ENCODE data around the gene EFNA4. TPM values are rescaled to one million over a fixed set of nuclear protein-coding genes. Genes with fewer than 3 reads are reported as not detected.

The EFNA4 gene
- total and polyA plus RNA-seq, 2 donors (not counting 1 experiment from before 2014, with no cell fraction given): 8.4 to 10.6 TPM

DNA sequence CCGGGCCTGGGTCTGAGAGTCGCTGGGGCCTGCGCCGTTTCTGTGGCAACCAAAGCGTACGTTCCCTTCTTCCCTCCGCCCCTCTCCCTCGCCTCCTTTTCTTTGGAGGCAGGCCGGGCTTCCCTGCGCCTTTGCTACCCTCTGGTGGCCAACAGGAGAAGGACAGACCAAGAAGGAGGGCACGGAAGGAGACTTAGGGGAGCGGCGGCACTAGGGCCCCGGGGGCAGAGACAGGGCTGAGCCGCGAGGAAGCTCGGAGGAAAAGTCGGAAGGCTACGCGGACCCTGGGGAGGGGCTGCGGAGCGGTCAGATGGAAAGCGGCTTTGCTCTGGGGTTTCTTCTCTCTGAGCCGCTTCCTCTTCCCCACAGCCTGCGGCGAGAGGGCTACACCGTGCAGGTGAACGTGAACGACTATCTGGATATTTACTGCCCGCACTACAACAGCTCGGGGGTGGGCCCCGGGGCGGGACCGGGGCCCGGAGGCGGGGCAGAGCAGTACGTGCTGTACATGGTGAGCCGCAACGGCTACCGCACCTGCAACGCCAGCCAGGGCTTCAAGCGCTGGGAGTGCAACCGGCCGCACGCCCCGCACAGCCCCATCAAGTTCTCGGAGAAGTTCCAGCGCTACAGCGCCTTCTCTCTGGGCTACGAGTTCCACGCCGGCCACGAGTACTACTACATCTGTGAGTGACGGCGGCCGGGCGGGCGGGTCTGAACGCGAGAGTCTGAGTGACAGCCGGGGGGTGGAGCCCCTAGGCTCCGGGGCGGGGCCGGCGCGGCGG, 21.4 kb downstream of the EFNA4 start:
- ATAC-seq (ENCODE audit: low read depth) (peak; percentile 73), DNase-seq (peak; percentile 97)
- ChIA-PET CTCF (interaction anchor here (0.6 to 5.5 kb wide), 46 partner anchors 9 to 605 kb away, joined by 3 to 184 read pairs (median 4); partner anchors contain the start of genes ADAM15, CKS1B, DPM3 and EFNA4), POLR2A (interaction anchor here (0.5 to 3.0 kb wide), 15 partner anchors 10 to 864 kb away, joined by 3 to 18 read pairs (median 5); partner anchors contain the start of genes ADAM15, CKS1B, EFNA4 and PYGO2)
- under 1% methylated on average over 66 of the region's 67 CpGs for WGBS (ENCODE audit: insufficient coverage)
- H3K4me1 ChIP-seq (ENCODE audit: control insufficient read depth in 2 of 2, insufficient read depth in 2 of 2, low read length in 2 of 2): peaks cover 59 to 62% of the 10 kb centered on the region in 2 donors
- peaks cover 0 to 27% (median 0%) of the 10 kb centered on the region in 3 donors for H3K9me3 ChIP-seq (ENCODE audit: control extremely low read depth in 1 of 3, control insufficient read depth in 2 of 3, insufficient read depth in 1 of 3, low read length in 2 of 3)
- H3K27ac ChIP-seq (ENCODE audit: low read length in 2 of 2): peak overlapping the region; percentile 77 to 79
- peaks cover 45% of the 10 kb centered on the region for H4K20me1 ChIP-seq (ENCODE audit: control insufficient read depth, insufficient read depth, low read length, poor library complexity, severe bottlenecking)
- peak overlapping the region; percentile 91 for H3K4me3 Mint-ChIP-seq
- H3K27ac Mint-ChIP-seq: peak overlapping the region; percentile 93
- no peaks in the 10 kb centered on the region for H3K36me3 ChIP-seq (replicated peaks in 1 of 2; ENCODE audit: control extremely low read depth in 1 of 2, control insufficient read depth in 1 of 2, extremely low read depth in 1 of 2, insufficient read depth in 2 of 2, low read length in 1 of 2)
- peak overlapping the region; percentile 98 for H3K4me2 ChIP-seq (replicated peaks; ENCODE audit: low read depth, low read length, poor library complexity, severe bottlenecking)
- intact Hi-C loops (cut with micrococcal nuclease): loop anchor here (1.0 to 5.0 kb wide), 10 partner anchors 22 to 526 kb away; partner anchors contain the start of genes ADAM15, EFNA4, HCN3 and KRTCAP2
- TF ChIP-seq CTCF (IDR thresholded peaks at IDR 0.05) (peak; percentile 87), EZH2 (IDR thresholded peaks at IDR 0.05; ENCODE audit: borderline replicate concordance, insufficient read depth, low read depth, low read length, poor library complexity, severe bottlenecking) (no peak)
- H3K4me3 ChIP-seq (ENCODE audit: control extremely low read depth in 1 of 5, extremely low read depth in 1 of 5, insufficient read depth in 1 of 5, low read depth in 2 of 5, low read length in 4 of 5): peak overlapping the region; percentile 48 to 80 (median 76)
- H3K27me3 Mint-ChIP-seq: peaks cover 30% of the 10 kb centered on the region
- H2AFZ ChIP-seq (ENCODE audit: insufficient read depth, low read depth, low read length, poor library complexity, severe bottlenecking): peak overlapping the region; percentile 92
- peaks cover 0 to 46% (median 38%) of the 10 kb centered on the region in 4 experiments for H3K27me3 ChIP-seq (replicated peaks in 1 of 4; ENCODE audit: control extremely low read depth in 1 of 4, control insufficient read depth in 3 of 4, insufficient read depth in 4 of 4, low read length in 3 of 4)
- H3K9ac ChIP-seq (ENCODE audit: low read length): peak overlapping the region; percentile 85
- H3K79me2 ChIP-seq (ENCODE audit: control insufficient read depth, insufficient read depth, low read length): no peaks in the 10 kb centered on the region
- peaks cover 48% of the 10 kb centered on the region for H3K4me1 Mint-ChIP-seq
- no peaks in the 10 kb centered on the region for H3K9me3 Mint-ChIP-seq (ENCODE audit: insufficient read depth)
